Neural progenitor cell (in vitro differentiated cells): ENCODE data around the gene CACNA1B. TPM values are rescaled to one million over a fixed set of nuclear protein-coding genes. Genes with fewer than 3 reads are reported as not detected.

ENCODE experiments used
- DNase-seq: peaks from one replicate; pipeline ENCODE4 v3.0.0-alpha.2; 2016; ENCODE audit warnings: low spot score
- H2AFZ ChIP-seq: fragments of 200-600 bp; sonication (generic); replicated peaks from 2 replicates; pipeline ENCODE4 v1.6.1; 2016; ENCODE audit warnings: antibody characterized with exemption
- H3F3A ChIP-seq: fragments of 200-600 bp; sonication (generic); 2 replicates; pipeline ENCODE4 v1.6.1; 2016; ENCODE audit warnings: antibody characterized with exemption, low read depth
- H3K27ac ChIP-seq: fragments of 200-600 bp; sonication (generic); 2 replicates; pipeline ENCODE4 v1.5.1; 2016; ENCODE audit warnings: mild to moderate bottlenecking
- H3K27me3 ChIP-seq: fragments of 200-600 bp; sonication (generic); 2 replicates; pipeline ENCODE4 v1.6.1; 2016; ENCODE audit warnings: mild to moderate bottlenecking, moderate library complexity
- H3K36me3 ChIP-seq: fragments of 200-600 bp; sonication (generic); 2 replicates; pipeline ENCODE4 v1.5.1; 2016
- H3K4me1 ChIP-seq: fragments of 200-600 bp; sonication (generic); 2 replicates; pipeline ENCODE4 v1.6.1; 2016; ENCODE audit warnings: mixed run types
- H3K4me2 ChIP-seq: fragments of 200-600 bp; sonication (generic); 2 replicates; pipeline ENCODE4 v1.6.1; 2016
- H3K4me3 ChIP-seq: fragments of 200-600 bp; sonication (generic); 2 replicates; pipeline ENCODE4 v1.5.1; 2016
- H3K79me2 ChIP-seq: fragments of 200-600 bp; sonication (generic); 2 replicates; pipeline ENCODE4 v1.6.1; 2016; ENCODE audit warnings: low read depth
- H3K9ac ChIP-seq: fragments of 200-600 bp; sonication (generic); 2 replicates; pipeline ENCODE4 v1.6.1; 2016
- H3K9me3 ChIP-seq: fragments of 200-600 bp; sonication (generic); 2 replicates; pipeline ENCODE4 v1.5.1; 2016; ENCODE audit warnings: low read depth
- H4K20me1 ChIP-seq: fragments of 200-600 bp; sonication (generic); 2 replicates; pipeline ENCODE4 v1.6.1; 2016; ENCODE audit warnings: low read depth
- H3K27ac Mint-ChIP-seq: 3 replicates; pipeline ENCODE4 v1.8.0; 2021; ENCODE audit warnings: mixed read lengths
- H3K27me3 Mint-ChIP-seq: 2 replicates; pipeline ENCODE4 v1.8.0; 2022; ENCODE audit warnings: low read depth, mild to moderate bottlenecking, inconsistent platforms, moderate library complexity, mixed read lengths; ENCODE audit not compliant: insufficient read depth
- H3K36me3 Mint-ChIP-seq: 3 replicates; pipeline ENCODE4 v1.8.0; 2021; ENCODE audit warnings: mixed read lengths
- H3K4me1 Mint-ChIP-seq: 3 replicates; pipeline ENCODE4 v1.8.0; 2021; ENCODE audit warnings: mixed read lengths
- H3K4me3 Mint-ChIP-seq: 3 replicates; pipeline ENCODE4 v1.8.0; 2021; ENCODE audit warnings: mild to moderate bottlenecking, moderate library complexity, mixed read lengths
- H3K9me3 Mint-ChIP-seq: 3 replicates; pipeline ENCODE4 v1.8.0; 2020; ENCODE audit warnings: mixed read lengths
- CTCF ChIP-seq: fragments of 200-600 bp; sonication (generic); IDR thresholded peaks from 2 replicates; pipeline ENCODE4 v1.5.1; 2017; ENCODE audit warnings: antibody characterized with exemption, mild to moderate bottlenecking
- EZH2 ChIP-seq: fragments of 200-600 bp; sonication (generic); IDR thresholded peaks from 2 replicates; pipeline ENCODE4 v1.6.1; 2017; ENCODE audit warnings: antibody characterized with exemption, mild to moderate bottlenecking, moderate library complexity
- EZH2phosphoT487 ChIP-seq: fragments of 200-600 bp; sonication (generic); IDR thresholded peaks from 2 replicates; pipeline ENCODE4 v1.6.1; 2017; ENCODE audit warnings: antibody characterized with exemption
- total RNA-seq: library from RNA; depleted of rRNA; stranded (reverse); fragments of >200 nt; gene quantifications from 2 replicates; pipeline ENCODE4 v1.2.3, GENCODE V29; 2015; ENCODE audit warnings: low replicate concordance

The CACNA1B gene
- total RNA-seq, 1 donor from 2014 or later, result 0.30 TPM

- H3K27me3 ChIP-seq, result peaks cover 37% of the 10 kb centered on the region
- H3K4me1 Mint-ChIP-seq, result peaks cover 3% of the 10 kb centered on the region
- H3K4me2 ChIP-seq, result no peak overlapping the region
- no peak overlapping the region for H2AFZ ChIP-seq
- H3F3A ChIP-seq, result peaks cover 2% of the 10 kb centered on the region
- no peak for DNase-seq
- H3K4me1 ChIP-seq, result no peaks in the 10 kb centered on the region
- TF ChIP-seq EZH2, result no peak
- TF ChIP-seq CTCF, result no peak
- no peak for TF ChIP-seq EZH2phosphoT487
- H3K9ac ChIP-seq, result no peak overlapping the region
- H3K27ac Mint-ChIP-seq, result no peak overlapping the region
- no peaks in the 10 kb centered on the region for H3K9me3 Mint-ChIP-seq
- no peak overlapping the region for H3K4me3 Mint-ChIP-seq
- H3K4me3 ChIP-seq, result no peak overlapping the region
- H3K9me3 ChIP-seq, result no peaks in the 10 kb centered on the region
- H3K36me3 Mint-ChIP-seq, result no peaks in the 10 kb centered on the region
- no peaks in the 10 kb centered on the region for H3K79me2 ChIP-seq
- no peaks in the 10 kb centered on the region for H3K36me3 ChIP-seq
- H3K27me3 Mint-ChIP-seq, result peaks cover 31% of the 10 kb centered on the region
- no peak overlapping the region for H3K27ac ChIP-seq
- peaks cover 2% of the 10 kb centered on the region for H4K20me1 ChIP-seq
These were observed 143.2 kb downstream of the CACNA1B start for GRCh38 chr9:138020795-138021182.

- Mint-ChIP-seq H3K36me3 (no peaks in the 10 kb centered on the region), H3K27me3 (peaks cover 33% of the 10 kb centered on the region), H3K9me3 (no peaks in the 10 kb centered on the region), H3K4me1 (no peaks in the 10 kb centered on the region), H3K4me3 (no peak overlapping the region), H3K27ac (no peak overlapping the region)
- no peak overlapping the region for H3K4me3 ChIP-seq
- no peak for DNase-seq
- H3K4me2 ChIP-seq, result no peak overlapping the region
- no peak overlapping the region for H2AFZ ChIP-seq
- H3K36me3 ChIP-seq, result no peaks in the 10 kb centered on the region
- peaks cover 37% of the 10 kb centered on the region for H3K27me3 ChIP-seq
- H3K9ac ChIP-seq, result no peak overlapping the region
- no peaks in the 10 kb centered on the region for H3K79me2 ChIP-seq
- peaks cover 2% of the 10 kb centered on the region for H4K20me1 ChIP-seq
- H3K4me1 ChIP-seq, result no peaks in the 10 kb centered on the region
- H3K9me3 ChIP-seq, result no peaks in the 10 kb centered on the region
- TF ChIP-seq EZH2phosphoT487 (no peak), CTCF (no peak)
- H3F3A ChIP-seq, result peaks cover 2% of the 10 kb centered on the region
- H3K27ac ChIP-seq, result no peak overlapping the region
These were observed 143.9 kb downstream of the CACNA1B start for GRCh38 chr9:138021251-138022056.

- H3K79me2 ChIP-seq, result no peaks in the 10 kb centered on the region
- Mint-ChIP-seq H3K27me3 (peaks cover 35% of the 10 kb centered on the region), H3K4me3 (no peak overlapping the region), H3K4me1 (no peaks in the 10 kb centered on the region), H3K9me3 (no peaks in the 10 kb centered on the region), H3K27ac (no peak overlapping the region), H3K36me3 (no peaks in the 10 kb centered on the region)
- H3K36me3 ChIP-seq, result no peaks in the 10 kb centered on the region
- peaks cover 2% of the 10 kb centered on the region for H3F3A ChIP-seq
- H3K4me2 ChIP-seq, result peak overlapping the region; percentile 76
- peak overlapping the region; percentile 52 for H3K4me3 ChIP-seq
- no peaks in the 10 kb centered on the region for H3K9me3 ChIP-seq
- no peaks in the 10 kb centered on the region for H3K4me1 ChIP-seq
- no peak for TF ChIP-seq EZH2phosphoT487
- TF ChIP-seq EZH2, result peak; percentile 8
- peak; percentile 67 for TF ChIP-seq CTCF
- peaks cover 2% of the 10 kb centered on the region for H4K20me1 ChIP-seq
- DNase-seq, result peak; percentile 84
- no peak overlapping the region for H3K27ac ChIP-seq
- H3K27me3 ChIP-seq, result peaks cover 37% of the 10 kb centered on the region
- peak overlapping the region; percentile 97 for H2AFZ ChIP-seq
- H3K9ac ChIP-seq, result no peak overlapping the region
These were observed 144.6 kb downstream of the CACNA1B start for GRCh38 chr9:138022121-138022741.
